SH-SY5Y (cell line): ENCODE results near the gene LRRC32.

Source experiments
- GATA2 ChIP-seq: IDR thresholded peaks from 2 replicates; pipeline ENCODE4 v1.6.1; 2011; ENCODE audit warnings: mild to moderate bottlenecking, low read depth, low read length
- GATA3 ChIP-seq: IDR thresholded peaks from 2 replicates; pipeline ENCODE4 v1.6.1; 2011; ENCODE audit warnings: low read depth, mild to moderate bottlenecking, low read length, moderate library complexity

DNA sequence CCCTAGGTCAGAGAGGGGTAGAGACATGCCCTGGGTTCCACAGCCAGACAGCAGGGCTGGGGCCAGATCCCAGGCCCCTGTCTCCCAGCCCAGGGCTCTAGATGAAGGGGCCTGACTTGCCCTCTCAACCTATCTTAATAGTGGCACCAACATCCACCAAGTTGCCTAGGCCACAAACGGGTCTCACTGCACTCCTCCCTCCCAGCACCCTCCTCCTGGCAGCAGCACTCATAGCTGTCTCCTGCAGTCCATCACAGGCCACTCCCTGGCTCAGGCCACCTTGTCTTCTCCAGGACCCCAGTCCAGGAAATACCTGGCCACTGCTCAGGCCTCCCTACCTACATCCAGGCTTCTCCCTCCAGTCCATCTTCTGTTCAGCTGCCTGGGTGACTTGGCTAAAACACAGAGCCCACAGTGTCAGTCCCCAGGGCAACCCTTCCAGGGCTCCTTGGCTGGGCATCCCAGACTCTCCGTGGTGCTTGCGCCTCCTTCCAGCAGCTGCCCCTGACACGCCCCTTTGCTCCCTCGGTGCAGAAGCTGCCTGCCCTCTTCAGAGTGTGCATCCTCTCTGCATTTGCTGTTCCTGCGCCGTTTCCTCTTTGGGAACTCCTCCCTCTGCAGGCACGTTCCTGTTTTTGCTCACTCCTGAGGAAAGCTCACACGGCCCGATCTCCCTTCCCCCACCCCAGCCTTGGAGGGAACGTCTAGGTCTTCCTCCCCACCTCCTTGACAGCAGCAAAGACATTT lies 40.5 kb downstream of the LRRC32 start:
- no peak for TF ChIP-seq GATA3
- no peak for TF ChIP-seq GATA2
